OCI-LY7 (cell line): ENCODE data around the gene IFT43. TPM values are rescaled to one million over a fixed set of nuclear protein-coding genes. Genes with fewer than 3 reads are reported as not detected.

Experiments
- BruUV-seq: library from RNA; stranded (reverse); fragments of 400-500 nt; replicated peaks from 2 replicates; lab custom pipeline; 2021; lab: Mats Ljungman, UMichigan
- CTCF ChIA-PET: fragments of 300-600 bp; sonication (Branson Sonifier 250); formaldehyde crosslinking; loops from one replicate; lab custom pipeline; 2022; ENCODE audit warnings: antibody characterized with exemption; ENCODE audit not compliant: unreplicated experiment; lab: Charles Lee
- POLR2A ChIA-PET: fragments of 300-600 bp; sonication (Branson Sonifier 250); formaldehyde crosslinking; loops from one replicate; lab custom pipeline; 2022; ENCODE audit warnings: antibody characterized with exemption; lab: Charles Lee
- DNase-seq: peaks from one replicate; pipeline ENCODE4 v3.0.0-alpha.2; 2015; ENCODE audit warnings: low spot score
- H2AFZ ChIP-seq: fragments of 200-600 bp; sonication (generic), shearing (Covaris generic); 2 replicates; pipeline ENCODE4 v1.6.1; 2014; ENCODE audit warnings: mild to moderate bottlenecking, antibody characterized with exemption, low read length, moderate library complexity
- H3K27ac ChIP-seq: fragments of 200-600 bp; sonication (generic); 2 replicates; pipeline ENCODE4 v1.5.1; 2014; ENCODE audit warnings: mixed run types, low read depth, mild to moderate bottlenecking, moderate library complexity, low read length, inconsistent platforms; ENCODE audit not compliant: poor library complexity, severe bottlenecking
- H3K36me3 ChIP-seq: fragments of 200-600 bp; sonication (generic); 2 replicates; pipeline ENCODE4 v1.6.1; 2014; ENCODE audit warnings: mild to moderate bottlenecking, antibody characterized with exemption, low read length, moderate library complexity, mixed read lengths; ENCODE audit not compliant: insufficient read depth
- H3K4me1 ChIP-seq: fragments of 200-600 bp; sonication (generic); 2 replicates; pipeline ENCODE4 v1.5.1; 2014; ENCODE audit warnings: mild to moderate bottlenecking, low read length; ENCODE audit not compliant: insufficient read depth, poor library complexity, severe bottlenecking
- H3K4me2 ChIP-seq: fragments of 200-600 bp; sonication (generic); 2 replicates; pipeline ENCODE4 v1.6.1; 2014; ENCODE audit warnings: mild to moderate bottlenecking, low read length
- H3K4me3 ChIP-seq: fragments of 200-600 bp; sonication (generic); 2 replicates; pipeline ENCODE4 v1.5.1; 2014; ENCODE audit warnings: mild to moderate bottlenecking, low read depth, low read length; ENCODE audit not compliant: poor library complexity, severe bottlenecking
- H3K79me2 ChIP-seq: fragments of 200-600 bp; sonication (generic); 2 replicates; pipeline ENCODE4 v1.6.1; 2016; ENCODE audit warnings: low read depth, mild to moderate bottlenecking, low read length, moderate library complexity, mixed read lengths; ENCODE audit not compliant: insufficient read depth
- H3K9me2 ChIP-seq: fragments of 200-600 bp; sonication (generic); 2 replicates; pipeline ENCODE4 v1.6.1; 2016; ENCODE audit warnings: mild to moderate bottlenecking, low read length, mixed read lengths; ENCODE audit not compliant: insufficient read depth
- H3K9me3 ChIP-seq: fragments of 200-600 bp; sonication (generic); 2 replicates; pipeline ENCODE4 v1.6.1; 2014; ENCODE audit warnings: mild to moderate bottlenecking, mixed run types, low read length, mixed read lengths
- H4K20me1 ChIP-seq: fragments of 200-600 bp; sonication (generic); 2 replicates; pipeline ENCODE4 v1.6.1; 2014; ENCODE audit warnings: mild to moderate bottlenecking, antibody characterized with exemption, low read length, moderate library complexity, mixed read lengths; ENCODE audit not compliant: insufficient read depth
- CTCF ChIP-seq: fragments of 200-600 bp; sonication (generic); conservative IDR thresholded peaks from 2 replicates; pipeline ENCODE4 v1.5.1; 2014; ENCODE audit warnings: mild to moderate bottlenecking, antibody characterized with exemption, low read length, moderate library complexity, mixed read lengths
- EZH2phosphoT487 ChIP-seq: fragments of 200-600 bp; sonication (generic); IDR thresholded peaks from 2 replicates; pipeline ENCODE4 v1.6.1; 2018; ENCODE audit warnings: low read depth, borderline replicate concordance, mild to moderate bottlenecking, mixed run types, antibody characterized with exemption, low read length, moderate library complexity, mixed read lengths
- intact Hi-C: fragments of 100-400 bp; cut with micrococcal nuclease; formaldehyde crosslinking; loops from one replicate; pipeline ENCODE4 v1.10.0; 2022; ENCODE audit not compliant: unreplicated experiment
- total RNA-seq, 2 experiments: library from RNA; depleted of rRNA in 1 of 2; stranded (reverse); fragments of >200 nt in 1 of 2; shearing (Covaris generic) in 1 of 2; gene quantifications; 2 replicates each; pipeline ENCODE4 v1.2.3, GENCODE V29; 2014 to 2022

IFT43 gene
- total RNA-seq, 2 experiments from 2014 or later = 9.3 to 13.6 TPM

- H3K79me2 ChIP-seq = no peaks in the 10 kb centered on the region
- no peak overlapping the region for H3K4me2 ChIP-seq
- TF ChIP-seq EZH2phosphoT487 = no peak
- no peak for TF ChIP-seq CTCF
- no peaks in the 10 kb centered on the region for H3K9me2 ChIP-seq
- H3K9me3 ChIP-seq = no peaks in the 10 kb centered on the region
- ChIA-PET CTCF (no interaction called here), POLR2A (interaction anchor here (1.2 kb wide), 1 partner anchor 11 kb away, joined by 6 read pairs; the partner anchor contains the start of gene IFT43)
- no peak overlapping the region for H3K27ac ChIP-seq
- no TSS peak for BruUV-seq
- H3K4me3 ChIP-seq = no peak overlapping the region
- H3K4me1 ChIP-seq = peaks cover 9% of the 10 kb centered on the region
- no peaks in the 10 kb centered on the region for H4K20me1 ChIP-seq
- no peak for DNase-seq
- intact Hi-C loops = no loop called here
- no peaks in the 10 kb centered on the region for H3K36me3 ChIP-seq
- H2AFZ ChIP-seq = no peak overlapping the region
These were observed 10.9 kb downstream of the IFT43 start for GRCh38 chr14:75996488-75996887.

- Histone ChIP-seq H3K9me2 (no peaks in the 10 kb centered on the region), H3K27ac (no peak overlapping the region), H3K4me2 (no peak overlapping the region), H3K4me3 (no peak overlapping the region), H3K36me3 (no peaks in the 10 kb centered on the region), H4K20me1 (no peaks in the 10 kb centered on the region), H2AFZ (no peak overlapping the region), H3K79me2 (no peaks in the 10 kb centered on the region), H3K4me1 (no peaks in the 10 kb centered on the region), H3K9me3 (peaks cover 5% of the 10 kb centered on the region; the same call in 1 of the 2 replicates)
- CTCF ChIA-PET = no interaction called here
- DNase-seq = no peak
- BruUV-seq = no TSS peak
- TF ChIP-seq EZH2phosphoT487 (no peak), CTCF (no peak)
- POLR2A ChIA-PET = interaction anchor here (0.7 to 0.8 kb wide), 3 partner anchors 186 to 623 kb away, joined by 3 read pairs; no protein-coding TSS in a partner anchor
- intact Hi-C loops = no loop called here
These were observed 14.1 kb downstream of the IFT43 start for GRCh38 chr14:75999511-76000190.

GRCh38 chr14:76002383-76002782 lies 16.8 kb downstream of the IFT43 start:
- BruUV-seq = no TSS peak
- POLR2A ChIA-PET = no interaction called here
- intact Hi-C loops = no loop called here
- H3K4me1 ChIP-seq = no peaks in the 10 kb centered on the region
- H3K4me2 ChIP-seq = no peak overlapping the region
- no peak overlapping the region for H2AFZ ChIP-seq
- H3K9me2 ChIP-seq = no peaks in the 10 kb centered on the region
- no peaks in the 10 kb centered on the region for H4K20me1 ChIP-seq
- H3K79me2 ChIP-seq = no peaks in the 10 kb centered on the region
- DNase-seq = no peak
- no peak overlapping the region for H3K4me3 ChIP-seq
- TF ChIP-seq EZH2phosphoT487 (no peak), CTCF (no peak)
- H3K36me3 ChIP-seq = no peaks in the 10 kb centered on the region; the same call in 1 of the 2 replicates
- peaks cover 13% of the 10 kb centered on the region; the same call in 1 of the 2 replicates for H3K9me3 ChIP-seq
- CTCF ChIA-PET = interaction anchor here (0.6 kb wide), 1 partner anchor 93 kb away, joined by 3 read pairs; no protein-coding TSS in a partner anchor
- no peak overlapping the region for H3K27ac ChIP-seq
